ENCODE measurements around the gene GLOD4. TPM values are rescaled to one million over a fixed set of nuclear protein-coding genes. Genes with fewer than 3 reads are reported as not detected.

GLOD4 gene
- polyA plus RNA-seq, 3 donors = 41.8 to 50.7 (median 50.6) TPM

- H3K4me2 ChIP-seq (replicated peaks; ENCODE audit: extremely low read depth, low read length, poor library complexity, severe bottlenecking) = no peak overlapping the region
- H3K27ac ChIP-seq (ENCODE audit: low read depth in 1 of 2, low read length in 2 of 2) = no peak overlapping the region
- H3K4me3 ChIP-seq (replicated peaks in 1 of 3; ENCODE audit: low read depth in 2 of 3, low read length in 3 of 3) = no peak overlapping the region
- no peaks in the 10 kb centered on the region for H3K4me1 Mint-ChIP-seq
- no peaks in the 10 kb centered on the region for H3K79me2 ChIP-seq (ENCODE audit: insufficient read depth, low read length)
- peaks cover 4 to 5% (median 4%) of the 10 kb centered on the region in 3 donors for H3K27me3 Mint-ChIP-seq (ENCODE audit: low read depth in 3 of 3)
- no peak overlapping the region for H2AFZ ChIP-seq (ENCODE audit: insufficient read depth, low read depth, low read length, poor library complexity, severe bottlenecking)
- no peaks in the 10 kb centered on the region for H3K27me3 ChIP-seq (ENCODE audit: control insufficient read depth in 2 of 2, insufficient read depth in 2 of 2, low read length in 2 of 2)
- H3K9ac ChIP-seq (ENCODE audit: insufficient read depth, low read length, poor library complexity, severe bottlenecking) = no peak overlapping the region
- no peak overlapping the region for H3K27ac Mint-ChIP-seq
- no peaks in the 10 kb centered on the region for H3K36me3 ChIP-seq (replicated peaks in 1 of 2; ENCODE audit: control insufficient read depth in 1 of 2, insufficient read depth in 2 of 2, low read length in 2 of 2)
- H3K36me3 Mint-ChIP-seq = no peaks in the 10 kb centered on the region
- peaks cover 0 to 7% (median 1%) of the 10 kb centered on the region in 7 donors for H3K9me3 Mint-ChIP-seq
- H4K20me1 ChIP-seq (ENCODE audit: insufficient read depth, low read length) = no peaks in the 10 kb centered on the region
- intact Hi-C loops (cut with micrococcal nuclease) = no loop called here
- H3K4me1 ChIP-seq (ENCODE audit: control insufficient read depth in 1 of 2, insufficient read depth in 2 of 2, low read length in 2 of 2) = no peaks in the 10 kb centered on the region
- 79% methylated on average over 26 of the region's 29 CpGs for WGBS (ENCODE audit: insufficient coverage)
- no peak overlapping the region for H3K4me3 Mint-ChIP-seq
- TF ChIP-seq, protein P1, sequence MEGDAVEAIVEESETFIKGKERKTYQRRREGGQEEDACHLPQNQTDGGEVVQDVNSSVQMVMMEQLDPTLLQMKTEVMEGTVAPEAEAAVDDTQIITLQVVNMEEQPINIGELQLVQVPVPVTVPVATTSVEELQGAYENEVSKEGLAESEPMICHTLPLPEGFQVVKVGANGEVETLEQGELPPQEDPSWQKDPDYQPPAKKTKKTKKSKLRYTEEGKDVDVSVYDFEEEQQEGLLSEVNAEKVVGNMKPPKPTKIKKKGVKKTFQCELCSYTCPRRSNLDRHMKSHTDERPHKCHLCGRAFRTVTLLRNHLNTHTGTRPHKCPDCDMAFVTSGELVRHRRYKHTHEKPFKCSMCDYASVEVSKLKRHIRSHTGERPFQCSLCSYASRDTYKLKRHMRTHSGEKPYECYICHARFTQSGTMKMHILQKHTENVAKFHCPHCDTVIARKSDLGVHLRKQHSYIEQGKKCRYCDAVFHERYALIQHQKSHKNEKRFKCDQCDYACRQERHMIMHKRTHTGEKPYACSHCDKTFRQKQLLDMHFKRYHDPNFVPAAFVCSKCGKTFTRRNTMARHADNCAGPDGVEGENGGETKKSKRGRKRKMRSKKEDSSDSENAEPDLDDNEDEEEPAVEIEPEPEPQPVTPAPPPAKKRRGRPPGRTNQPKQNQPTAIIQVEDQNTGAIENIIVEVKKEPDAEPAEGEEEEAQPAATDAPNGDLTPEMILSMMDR (IDR thresholded peaks at IDR 0.05) = no peak
- no peak for DNase-seq
- H3K9me3 ChIP-seq (replicated peaks in 1 of 2; ENCODE audit: control insufficient read depth in 1 of 2, insufficient read depth in 1 of 2, low read length in 2 of 2) = no peaks in the 10 kb centered on the region
Observed at GRCh38 chr17:811051-811784, 29.1 kb upstream of the GLOD4 start.

- Mint-ChIP-seq H3K36me3 (no peaks in the 10 kb centered on the region), H3K27ac (no peak overlapping the region)
Observed at GRCh38 chr17:807523-808294, 25.6 kb upstream of the GLOD4 start.

More at GRCh38 chr17:807523-808294, 25.6 kb upstream of the GLOD4 start:
- TF ChIP-seq, protein P1 (IDR thresholded peaks at IDR 0.05) = no peak
- Histone ChIP-seq H3K27ac (ENCODE audit: low read depth in 1 of 2, low read length in 2 of 2) (no peak overlapping the region), H3K27me3 (ENCODE audit: control insufficient read depth in 2 of 2, insufficient read depth in 2 of 2, low read length in 2 of 2) (no peaks in the 10 kb centered on the region), H4K20me1 (ENCODE audit: insufficient read depth, low read length) (no peaks in the 10 kb centered on the region), H3K36me3 (replicated peaks in 1 of 2; ENCODE audit: control insufficient read depth in 1 of 2, insufficient read depth in 2 of 2, low read length in 2 of 2) (no peaks in the 10 kb centered on the region), H3K79me2 (ENCODE audit: insufficient read depth, low read length) (no peaks in the 10 kb centered on the region), H3K4me1 (ENCODE audit: control insufficient read depth in 1 of 2, insufficient read depth in 2 of 2, low read length in 2 of 2) (no peaks in the 10 kb centered on the region), H3K9ac (ENCODE audit: insufficient read depth, low read length, poor library complexity, severe bottlenecking) (no peak overlapping the region), H3K9me3 (replicated peaks in 1 of 2; ENCODE audit: control insufficient read depth in 1 of 2, insufficient read depth in 1 of 2, low read length in 2 of 2) (no peaks in the 10 kb centered on the region), H2AFZ (ENCODE audit: insufficient read depth, low read depth, low read length, poor library complexity, severe bottlenecking) (no peak overlapping the region), H3K4me3 (replicated peaks in 1 of 3; ENCODE audit: low read depth in 2 of 3, low read length in 3 of 3) (no peak overlapping the region), H3K4me2 (replicated peaks; ENCODE audit: extremely low read depth, low read length, poor library complexity, severe bottlenecking) (no peak overlapping the region)
- WGBS (ENCODE audit: insufficient coverage) = 90% methylated on average over 28 of the region's 28 CpGs
- intact Hi-C loops (cut with micrococcal nuclease) = no loop called here
- Mint-ChIP-seq H3K4me3 (no peak overlapping the region), H3K9me3 (peaks cover 0 to 7% (median 1%) of the 10 kb centered on the region in 7 donors), H3K4me1 (no peaks in the 10 kb centered on the region), H3K27me3 (ENCODE audit: low read depth in 3 of 3) (peaks cover 2 to 13% (median 13%) of the 10 kb centered on the region in 3 donors)
- no peak for DNase-seq
